A549 treated with dexamethasone at 1 μM for 4 hours (cell line): ENCODE data around the gene ZNF567. TPM values are rescaled to one million over a fixed set of nuclear protein-coding genes. Genes with fewer than 3 reads are reported as not detected.

Source experiments
- total RNA-seq: library from RNA; stranded (reverse); fragments of 200-300 nt; extraction: Qiagen RNA extraction; gene quantifications from 5 replicates; pipeline ENCODE4 v1.2.3, GENCODE V29; 2022

The ZNF567 gene
- 9.0 to 9.8 TPM (median 9.7 TPM) in 5 replicates for total RNA-seq

DNA sequence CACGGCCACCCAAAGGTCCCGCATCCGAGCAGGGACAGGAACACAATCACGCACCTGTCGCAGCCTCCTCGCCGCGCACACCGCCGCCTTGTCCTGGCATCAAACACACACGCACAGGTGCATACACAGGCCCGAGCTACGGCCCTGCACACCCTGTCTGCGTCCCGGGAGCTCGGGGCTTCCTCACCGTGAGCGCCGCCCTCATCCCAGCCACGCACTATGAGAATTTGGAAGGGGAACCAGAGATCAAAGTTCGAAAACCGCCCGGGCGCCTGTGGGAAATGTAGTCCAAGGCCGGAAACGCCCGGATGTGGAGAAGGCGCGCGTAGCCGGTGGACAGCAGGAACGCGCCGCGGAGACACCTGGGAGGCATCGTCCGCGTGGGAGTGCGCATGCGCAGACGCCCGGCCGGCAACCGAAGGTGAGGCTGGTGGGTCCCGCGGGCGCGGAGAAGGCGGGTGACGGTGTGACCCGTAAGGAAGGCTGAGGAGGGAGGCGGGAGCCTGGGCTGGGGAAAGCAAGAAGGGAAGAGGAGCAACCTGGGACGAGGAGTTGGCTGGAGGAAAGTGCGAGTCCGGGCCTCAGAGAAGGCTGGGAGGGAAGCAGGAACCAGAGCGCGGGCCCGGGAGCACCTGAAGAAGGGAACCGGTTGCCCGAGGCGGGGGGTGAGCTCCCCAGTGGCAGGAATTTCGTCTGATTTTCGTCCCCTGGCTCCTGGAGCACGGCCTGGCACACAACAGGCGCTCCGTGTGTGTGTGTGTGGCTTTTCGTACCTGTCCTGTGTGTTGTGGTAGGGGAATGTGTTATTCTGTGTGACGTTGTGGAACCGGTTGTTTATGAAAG, at the start of gene ZNF567:
ZNF567 (plus strand) TSS at position 399 of the 843 bp plus-strand sequence. CDS start 7,256 bp downstream, outside the sequence.

Other genes starting within 250 kb of the ZNF567 start
- 7.5 to 9.2 TPM (median 8.3 TPM) in 5 replicates for gene ZNF566, start 198.1 kb upstream of the ZNF567 start, total RNA-seq
- gene ZNF260, start 159.3 kb upstream of the ZNF567 start, total RNA-seq, result 6.6 to 11.2 TPM (median 8.3 TPM) in 5 replicates
- gene ZNF529, start 114.3 kb upstream of the ZNF567 start, total RNA-seq, result 2.1 to 3.2 TPM (median 2.5 TPM) in 5 replicates
- gene ZNF382, start 82.3 kb upstream of the ZNF567 start, total RNA-seq, result 0.05 to 0.07 TPM (median 0.06 TPM) in 4 of 5 replicates, not detected in the other
- 5.7 to 8.6 TPM (median 6.2 TPM) in 5 replicates for gene ZNF461, start 20.8 kb upstream of the ZNF567 start, total RNA-seq
- 0.41 to 0.79 TPM (median 0.62 TPM) in 5 replicates for gene ZNF850, start 85.2 kb downstream of the ZNF567 start, total RNA-seq
- gene ZNF790, start 150.8 kb downstream of the ZNF567 start, total RNA-seq, result 0.15 to 0.59 TPM (median 0.25 TPM) in 5 replicates
- 0.06 to 0.27 TPM (median 0.10 TPM) in 5 replicates for gene ZNF345, start 163.3 kb downstream of the ZNF567 start, total RNA-seq
- gene ZNF829, start 228.7 kb downstream of the ZNF567 start, total RNA-seq, result 0.31 to 0.73 TPM (median 0.37 TPM) in 5 replicates
- gene ZNF568, start 228.7 kb downstream of the ZNF567 start, total RNA-seq, result 0.84 to 1.2 TPM (median 1.1 TPM) in 5 replicates